Measurements from ENCODE around the gene SGO1.

GRCh38 chr3:20154928-20155327 is 31.1 kb downstream of the SGO1 start:
- TF ChIP-seq POLR2A (IDR thresholded peaks at IDR 0.05; ENCODE audit: low read depth, low read length): no peak
- TF ChIP-seq TAF1 (IDR thresholded peaks at IDR 0.05; ENCODE audit: borderline replicate concordance, low read depth, low read length): no peak
